Left kidney (tissue), 8 donors: ENCODE results near the gene UBTF. TPM values are rescaled to one million over a fixed set of nuclear protein-coding genes. Genes with fewer than 3 reads are reported as not detected.

Source experiments
- DNase-seq: peaks from one replicate; pipeline ENCODE4 v3.0.0-alpha.2; 2013
- long read RNA-seq, 8 donors: transcript quantifications; one replicate each; lab custom pipeline, GENCODE V29; 2026
- polyA plus RNA-seq: library from polyadenylated mRNA; unstranded; fragments of 120-200 nt; gene quantifications from one replicate; pipeline ENCODE4 v1.2.1, GENCODE V29; 2013; ENCODE audit not compliant: insufficient read length

The UBTF gene
- 121 TPM for polyA plus RNA-seq
- long read RNA-seq, donor 1, partial matches to known transcripts = 20 of 25 reads
- long read RNA-seq, donor 1, other reads (novel, unspliced or antisense) = 0 of 25 reads
- long read RNA-seq, donor 2, partial matches to known transcripts = 19 of 23 reads
- long read RNA-seq, donor 2, other reads (novel, unspliced or antisense) = 0 of 23 reads
- long read RNA-seq, donor 3, full-length matches to known transcripts = 2 of 11 reads
- long read RNA-seq, donor 3, partial matches to known transcripts = 9 of 11 reads
- long read RNA-seq, donor 3, other reads (novel, unspliced or antisense) = 0 of 11 reads
- long read RNA-seq, donor 4 = 0 reads
- long read RNA-seq, donor 5, full-length matches to known transcripts = 10 of 36 reads
- long read RNA-seq, donor 5, partial matches to known transcripts = 26 of 36 reads
- long read RNA-seq, donor 5, other reads (novel, unspliced or antisense) = 0 of 36 reads
- long read RNA-seq, donor 6, full-length matches to known transcripts = 5 of 27 reads
- long read RNA-seq, donor 6, partial matches to known transcripts = 22 of 27 reads
- long read RNA-seq, donor 6, other reads (novel, unspliced or antisense) = 0 of 27 reads
- long read RNA-seq, donor 7, full-length matches to known transcripts = 7 of 21 reads
- long read RNA-seq, donor 7, partial matches to known transcripts = 14 of 21 reads
- long read RNA-seq, donor 7, other reads (novel, unspliced or antisense) = 0 of 21 reads
- long read RNA-seq, donor 8, full-length matches to known transcripts = 3 of 3 reads
- long read RNA-seq, donor 8, partial matches to known transcripts = 0 of 3 reads
- long read RNA-seq, donor 8, other reads (novel, unspliced or antisense) = 0 of 3 reads

GRCh38 chr17:44219616-44220212 lies at the start of gene UBTF:
TSS of gene UBTF (minus strand) at chr17:44219675. CDS start at chr17:44218229, 1,446 bp downstream.
- peak; percentile 74 for DNase-seq

- no peak for DNase-seq
Measured at GRCh38 chr17:44268709-44269534, 49.4 kb upstream of the UBTF start.

GRCh38 chr17:44267818-44268490 lies 48.5 kb upstream of the UBTF start, which contains the start of gene SLC4A1:
TSS of gene SLC4A1 (minus strand) at chr17:44268135. CDS start at chr17:44262866, 5,269 bp downstream.
- DNase-seq = no peak

GRCh38 chr17:44267165-44267455 lies 47.6 kb upstream of the UBTF start:
- no peak for DNase-seq

GRCh38 chr17:44266402-44267164 lies 47.1 kb upstream of the UBTF start:
- no peak for DNase-seq

- DNase-seq = no peak
Measured at GRCh38 chr17:44263345-44263902, 43.9 kb upstream of the UBTF start.

GRCh38 chr17:44262654-44263225 lies 43.3 kb upstream of the UBTF start:
- DNase-seq = no peak

- DNase-seq = no peak
Measured at GRCh38 chr17:44260296-44260695, 40.8 kb upstream of the UBTF start.

GRCh38 chr17:44258811-44259351 lies 39.4 kb upstream of the UBTF start:
- DNase-seq = no peak

- DNase-seq = no peak
Measured at GRCh38 chr17:44257815-44258760, 38.6 kb upstream of the UBTF start.

- DNase-seq = no peak
Measured at GRCh38 chr17:44256671-44257070, 37.2 kb upstream of the UBTF start.

- DNase-seq = no peak
Measured at GRCh38 chr17:44255915-44256314, 36.4 kb upstream of the UBTF start.

GRCh38 chr17:44254361-44255095 lies 35.1 kb upstream of the UBTF start:
- no peak for DNase-seq

- no peak for DNase-seq
Measured at GRCh38 chr17:44253006-44253405, 33.5 kb upstream of the UBTF start.

- no peak for DNase-seq
Measured at GRCh38 chr17:44251062-44251461, 31.6 kb upstream of the UBTF start.

- no peak for DNase-seq
Measured at GRCh38 chr17:44249501-44250246, 30.2 kb upstream of the UBTF start.
